Stimulated activated naive B cell treated with anti-CD40 and anti-IgM and Interleukin-4, amounts not matched to agents 10 μg/mL and 1 μg/mL and 100 μg/mL, for 72 hours (primary cell): Measurements from ENCODE around the gene PRPS1.
"Not testable (repeated sequence)": the region's sequence is repeated elsewhere in the genome, so short reads cannot be mapped to it uniquely, and the experiment has no call there.

Experiments
- ATAC-seq, 2 donors: fragments of 150-1000 bp; cut with Tn5 transposase; replicated peaks; 2 replicates each; pipeline ENCODE4 v1.10.0; 2021; ENCODE audit warnings: moderate library complexity in 1 of 2
- DNase-seq: peaks from one replicate; pipeline ENCODE4 v3.0.0; 2021
- H3K27ac Mint-ChIP-seq: one replicate; pipeline ENCODE4 v1.8.0; 2022; ENCODE audit warnings: mild to moderate bottlenecking, mixed read lengths
- H3K27me3 Mint-ChIP-seq, 2 donors: one replicate each; pipeline ENCODE4 v1.8.0; 2022; ENCODE audit warnings: mixed read lengths in 2 of 2
- H3K36me3 Mint-ChIP-seq, 2 donors: one replicate each; pipeline ENCODE4 v1.8.0; 2022; ENCODE audit warnings: mixed read lengths in 2 of 2, mild to moderate bottlenecking in 1 of 2
- H3K4me1 Mint-ChIP-seq, 2 donors: one replicate each; pipeline ENCODE4 v1.8.0; 2022; ENCODE audit warnings: mixed read lengths in 2 of 2, mild to moderate bottlenecking in 1 of 2
- H3K4me3 Mint-ChIP-seq, 2 donors: one replicate each; pipeline ENCODE4 v1.8.0; 2022; ENCODE audit warnings: mild to moderate bottlenecking in 2 of 2, mixed read lengths in 2 of 2, moderate library complexity in 1 of 2
- H3K9me3 Mint-ChIP-seq, 2 donors: one replicate each; pipeline ENCODE4 v1.8.0; 2022; ENCODE audit warnings: mixed read lengths in 2 of 2, mild to moderate bottlenecking in 1 of 2

The PRPS1 gene

DNA sequence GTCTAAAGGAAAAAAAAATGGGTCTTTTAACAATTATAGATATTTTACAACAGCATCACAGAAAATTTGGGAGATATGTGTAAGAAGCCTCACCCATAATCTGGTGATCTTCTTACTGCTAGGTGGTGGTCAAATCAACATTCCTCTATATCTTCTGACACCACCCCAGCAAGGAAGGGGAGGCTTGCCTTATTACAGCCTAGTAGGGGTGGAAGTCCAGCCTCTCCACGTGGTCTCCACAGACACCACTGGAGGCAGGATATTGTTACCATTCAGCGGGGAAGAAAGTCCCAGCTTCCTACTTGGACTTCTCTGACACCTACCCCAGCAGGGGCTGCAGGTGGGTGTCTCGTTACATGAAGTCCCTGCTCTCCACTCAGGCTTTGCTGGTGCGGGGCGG, 28.7 kb downstream of the PRPS1 start:
- Mint-ChIP-seq H3K27ac (no peak overlapping the region), H3K4me1 (peaks cover 0 to 20% of the 10 kb centered on the region in 2 donors), H3K27me3 (no peaks in the 10 kb centered on the region), H3K9me3 (no peaks in the 10 kb centered on the region), H3K4me3 (no peak overlapping the region), H3K36me3 (peaks cover 0 to 3% of the 10 kb centered on the region in 2 donors)
- DNase-seq (no peak), ATAC-seq (no peak)

DNA sequence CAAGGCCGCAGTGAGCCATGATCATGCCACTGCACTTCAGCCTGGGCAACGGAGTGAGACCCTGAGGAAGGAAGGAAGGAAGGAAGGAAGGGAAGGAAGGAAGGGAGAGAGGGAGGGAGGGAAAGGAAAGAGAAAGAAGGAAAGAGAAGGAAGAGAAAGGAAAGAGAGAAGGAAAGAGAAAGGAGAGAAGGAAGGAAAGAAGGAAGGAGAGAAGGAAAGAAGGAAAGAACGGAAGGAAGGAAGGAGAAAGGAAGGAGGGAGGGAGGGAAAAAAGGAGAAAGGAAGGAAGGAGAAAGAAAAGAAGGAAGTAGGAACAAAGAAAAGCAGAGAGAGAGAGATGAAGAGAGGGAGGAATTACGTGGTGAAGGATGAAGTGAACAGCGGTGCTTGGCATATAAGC, 30.4 kb downstream of the PRPS1 start:
- H3K27ac Mint-ChIP-seq = peak overlapping the region; percentile 15
- ATAC-seq = no peak
- peaks cover 0 to 19% of the 10 kb centered on the region in 2 donors for H3K4me1 Mint-ChIP-seq

DNA sequence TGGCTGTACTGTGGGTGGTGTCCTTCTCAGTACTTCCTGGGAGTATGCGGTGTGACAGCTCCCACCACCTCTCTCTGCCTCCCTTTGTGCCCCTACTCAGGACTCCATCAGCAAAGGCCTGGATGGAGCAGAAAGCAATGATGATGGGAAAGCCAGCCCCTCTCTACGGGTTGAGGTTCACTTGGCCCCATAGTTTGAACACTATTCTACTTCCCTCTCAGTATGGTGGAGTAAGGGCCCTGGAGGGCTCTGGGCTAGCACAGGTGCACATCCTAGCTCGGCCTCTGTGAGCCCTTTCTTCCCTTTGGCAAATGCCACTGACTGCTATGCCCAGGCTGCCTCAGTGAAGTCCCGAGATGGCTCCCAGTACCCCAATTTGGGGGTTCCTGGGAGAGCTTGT, 31.0 kb downstream of the PRPS1 start:
- DNase-seq = no peak

More for the DNA sequence above, 30.4 kb downstream of the PRPS1 start:
- H3K27me3 Mint-ChIP-seq = no peaks in the 10 kb centered on the region
- H3K4me3 Mint-ChIP-seq = no peak overlapping the region
- DNase-seq = no peak
- peaks cover 0 to 3% of the 10 kb centered on the region in 2 donors for H3K36me3 Mint-ChIP-seq
- no peaks in the 10 kb centered on the region for H3K9me3 Mint-ChIP-seq

DNA sequence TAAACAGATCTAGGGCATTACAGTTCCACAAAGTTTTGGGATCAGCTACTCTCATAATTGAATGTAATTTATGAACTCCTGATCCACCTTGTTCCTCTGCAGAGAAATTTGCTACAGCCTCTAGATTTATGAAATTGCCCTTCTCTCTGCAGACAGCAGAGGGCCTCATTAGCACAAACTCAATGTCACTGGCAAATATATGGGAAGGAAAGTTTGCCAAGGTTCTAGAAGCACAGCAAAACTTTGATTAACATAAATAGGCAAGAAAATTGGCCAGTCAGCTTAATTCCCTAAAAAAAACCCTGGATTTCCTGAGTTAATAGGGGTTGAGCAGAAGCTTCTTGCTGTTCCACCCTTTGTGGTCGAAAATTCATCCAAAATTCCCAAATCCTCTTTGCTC, 31.5 kb downstream of the PRPS1 start:
- Mint-ChIP-seq H3K4me1 (peaks cover 0 to 16% of the 10 kb centered on the region in 2 donors), H3K9me3 (no peaks in the 10 kb centered on the region), H3K27me3 (no peaks in the 10 kb centered on the region), H3K4me3 (no peak overlapping the region), H3K27ac (no peak overlapping the region), H3K36me3 (peaks cover 0 to 3% of the 10 kb centered on the region in 2 donors)
- DNase-seq (no peak), ATAC-seq (peak in 1 of 2 donors; percentile 57)

More for the DNA sequence above, 31.0 kb downstream of the PRPS1 start:
- Mint-ChIP-seq H3K27ac (no peak overlapping the region), H3K36me3 (peaks cover 0 to 3% of the 10 kb centered on the region in 2 donors), H3K4me3 (no peak overlapping the region), H3K9me3 (no peaks in the 10 kb centered on the region), H3K4me1 (peaks cover 0 to 19% of the 10 kb centered on the region in 2 donors), H3K27me3 (no peaks in the 10 kb centered on the region)
- ATAC-seq = no peak

DNA sequence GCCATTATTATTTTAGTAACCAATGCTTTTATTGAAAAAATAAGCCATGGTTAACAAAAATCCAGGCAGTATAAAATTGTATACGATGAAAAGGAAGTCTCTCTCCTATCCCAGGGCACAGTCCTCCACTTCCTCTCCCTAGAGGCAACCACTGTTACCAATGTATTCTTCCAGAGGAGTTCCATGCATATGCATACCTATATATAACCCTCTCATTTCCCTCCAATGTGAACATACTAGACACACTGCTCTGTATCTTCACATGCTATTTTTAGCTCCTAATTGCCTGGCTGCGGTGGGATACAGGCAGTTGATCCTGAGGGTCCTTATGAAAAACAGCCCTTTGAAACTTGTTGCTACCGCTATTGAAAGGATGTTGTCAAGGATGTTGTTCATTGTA, 33.8 kb downstream of the PRPS1 start:
- no peaks in the 10 kb centered on the region for H3K27me3 Mint-ChIP-seq
- ATAC-seq (no peak), DNase-seq (no peak)
- no peaks in the 10 kb centered on the region for H3K9me3 Mint-ChIP-seq
- peaks cover 2 to 7% of the 10 kb centered on the region in 2 donors for H3K36me3 Mint-ChIP-seq
- no peak overlapping the region for H3K4me3 Mint-ChIP-seq
- no peak overlapping the region for H3K27ac Mint-ChIP-seq
- H3K4me1 Mint-ChIP-seq = peaks cover 3 to 5% of the 10 kb centered on the region in 2 donors

DNA sequence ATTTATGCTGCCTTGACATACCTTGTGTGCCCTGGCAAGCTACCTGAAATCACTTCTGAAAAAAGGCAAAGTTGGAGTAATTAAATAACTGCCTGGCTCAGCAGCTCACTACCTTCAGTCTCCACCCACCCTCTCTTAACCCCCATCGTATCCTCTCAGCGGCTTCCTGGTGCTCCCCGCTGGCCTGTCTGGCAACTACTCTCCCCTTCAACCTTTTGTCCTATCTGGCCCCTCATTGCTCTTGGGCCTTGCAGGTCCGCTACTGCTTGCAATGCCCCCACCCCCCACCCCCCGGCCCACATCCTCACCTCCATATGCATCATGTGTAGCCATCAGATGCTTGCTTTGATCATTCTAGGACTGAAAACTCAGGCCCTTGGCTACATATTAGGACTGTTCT, 34.5 kb downstream of the PRPS1 start:
- Mint-ChIP-seq H3K27ac (no peak overlapping the region), H3K9me3 (peaks cover 0 to 4% of the 10 kb centered on the region in 2 donors), H3K4me3 (no peak overlapping the region), H3K27me3 (peaks cover 0 to 5% of the 10 kb centered on the region in 2 donors), H3K36me3 (peaks cover 2 to 13% of the 10 kb centered on the region in 2 donors), H3K4me1 (peaks cover 5 to 8% of the 10 kb centered on the region in 2 donors)
- DNase-seq (no peak), ATAC-seq (no peak)

DNA sequence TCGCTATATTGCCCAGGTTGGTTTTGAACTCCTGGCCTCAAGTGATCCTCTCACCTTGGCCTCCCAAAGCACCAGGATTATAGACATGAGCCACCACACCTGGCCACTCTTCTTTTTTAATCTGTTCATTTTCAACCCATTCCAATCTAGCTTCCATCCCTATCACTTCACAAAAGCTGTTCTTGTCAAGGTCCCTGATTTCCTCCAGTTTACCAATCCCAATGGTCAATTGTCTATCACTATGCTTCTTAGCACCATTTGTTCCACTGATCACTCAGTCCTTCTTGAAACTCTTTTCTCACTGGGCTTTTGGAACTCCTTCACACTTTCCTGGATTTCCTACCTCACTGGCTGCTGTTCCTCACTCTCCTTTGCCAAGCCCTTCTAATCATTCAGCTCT, 38.6 kb downstream of the PRPS1 start:
- no peak overlapping the region for H3K27ac Mint-ChIP-seq

DNA sequence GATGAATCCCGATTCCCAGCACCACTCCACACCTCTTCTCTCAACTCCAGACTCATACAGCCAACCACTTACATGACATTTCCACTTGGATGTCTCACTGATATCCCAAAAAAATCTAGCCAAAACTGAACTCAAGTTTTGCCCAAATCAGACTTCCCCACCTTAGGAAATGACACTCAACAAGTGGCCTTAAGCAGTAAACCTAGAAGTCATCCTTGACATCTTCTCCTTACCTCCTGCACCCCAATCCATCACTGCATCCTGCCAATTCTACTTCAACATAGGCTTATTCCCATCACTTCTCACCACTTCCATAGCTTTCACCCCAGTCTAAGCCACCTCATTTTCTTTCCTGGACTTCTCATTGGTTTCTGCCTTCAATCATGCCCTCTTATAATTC, 39.1 kb downstream of the PRPS1 start:
- no peak overlapping the region for H3K4me3 Mint-ChIP-seq
- DNase-seq = no peak
- no peak overlapping the region for H3K27ac Mint-ChIP-seq
- peaks cover 0 to 5% of the 10 kb centered on the region in 2 donors for H3K27me3 Mint-ChIP-seq
- H3K9me3 Mint-ChIP-seq = peaks cover 0 to 4% of the 10 kb centered on the region in 2 donors
- peaks cover 5 to 9% of the 10 kb centered on the region in 2 donors for H3K4me1 Mint-ChIP-seq
- no peak for ATAC-seq
- H3K36me3 Mint-ChIP-seq = peaks cover 2 to 13% of the 10 kb centered on the region in 2 donors

More for the DNA sequence above, 38.6 kb downstream of the PRPS1 start:
- Mint-ChIP-seq H3K4me3 (no peak overlapping the region), H3K36me3 (peaks cover 2 to 13% of the 10 kb centered on the region in 2 donors), H3K27me3 (peaks cover 0 to 5% of the 10 kb centered on the region in 2 donors), H3K9me3 (peaks cover 0 to 4% of the 10 kb centered on the region in 2 donors), H3K4me1 (peaks cover 5 to 9% of the 10 kb centered on the region in 2 donors)
- no peak for ATAC-seq
- no peak for DNase-seq

DNA sequence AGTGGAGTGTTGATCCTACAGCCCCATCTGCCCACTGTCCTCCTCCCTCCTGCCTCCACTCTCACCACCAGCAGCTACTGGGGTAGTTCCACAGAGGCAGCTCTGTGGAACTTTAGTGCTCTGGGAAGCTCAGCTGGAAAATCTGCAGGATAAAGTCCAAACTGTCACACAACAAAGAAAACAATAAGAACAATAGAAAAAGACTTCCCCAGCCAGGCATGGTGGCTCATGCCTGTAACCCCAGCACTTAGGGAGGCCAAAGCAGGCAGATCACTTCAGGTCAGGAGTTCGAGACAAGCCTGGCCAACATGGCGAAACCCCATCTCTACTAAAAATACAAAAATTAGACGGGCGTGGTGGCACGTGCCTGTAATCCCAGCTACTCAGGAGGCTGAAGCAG, 40.4 kb downstream of the PRPS1 start:
- H3K9me3 Mint-ChIP-seq, ATAC-seq, DNase-seq, H3K27me3 Mint-ChIP-seq, H3K4me3 Mint-ChIP-seq: not testable (repeated sequence)
- H3K27ac Mint-ChIP-seq = peak overlapping the region; percentile 14
- H3K36me3 Mint-ChIP-seq = peaks cover 2 to 13% of the 10 kb centered on the region in 2 donors
- peaks cover 16% of the 10 kb centered on the region in 2 donors for H3K4me1 Mint-ChIP-seq

DNA sequence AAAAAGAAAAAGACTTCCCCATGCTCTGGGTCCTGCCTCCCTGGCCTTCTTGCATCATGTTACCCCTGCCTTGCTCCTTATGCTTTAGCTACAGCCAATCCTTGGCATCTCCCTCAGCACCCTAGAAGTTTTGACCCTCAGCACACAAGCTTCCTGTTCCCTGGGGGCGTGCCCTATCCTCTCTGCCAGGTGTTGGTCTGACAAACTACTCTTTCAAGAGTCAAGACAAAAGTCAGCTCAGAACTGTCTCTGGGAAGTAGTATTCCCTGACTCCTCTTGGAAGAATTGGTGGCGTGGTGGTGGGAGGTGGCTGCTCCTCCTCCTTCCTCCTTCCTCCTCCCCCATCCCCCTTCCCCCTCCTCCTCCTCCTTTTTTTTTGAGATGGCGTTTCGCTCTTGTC, 41.0 kb downstream of the PRPS1 start:
- H3K4me1 Mint-ChIP-seq = peaks cover 17 to 19% of the 10 kb centered on the region in 2 donors
- peaks cover 0 to 4% of the 10 kb centered on the region in 2 donors for H3K9me3 Mint-ChIP-seq
- peaks cover 0 to 5% of the 10 kb centered on the region in 2 donors for H3K27me3 Mint-ChIP-seq
- ATAC-seq (no peak), DNase-seq (no peak)
- H3K36me3 Mint-ChIP-seq = peaks cover 2 to 13% of the 10 kb centered on the region in 2 donors
- no peak overlapping the region for H3K27ac Mint-ChIP-seq
- H3K4me3 Mint-ChIP-seq = no peak overlapping the region

DNA sequence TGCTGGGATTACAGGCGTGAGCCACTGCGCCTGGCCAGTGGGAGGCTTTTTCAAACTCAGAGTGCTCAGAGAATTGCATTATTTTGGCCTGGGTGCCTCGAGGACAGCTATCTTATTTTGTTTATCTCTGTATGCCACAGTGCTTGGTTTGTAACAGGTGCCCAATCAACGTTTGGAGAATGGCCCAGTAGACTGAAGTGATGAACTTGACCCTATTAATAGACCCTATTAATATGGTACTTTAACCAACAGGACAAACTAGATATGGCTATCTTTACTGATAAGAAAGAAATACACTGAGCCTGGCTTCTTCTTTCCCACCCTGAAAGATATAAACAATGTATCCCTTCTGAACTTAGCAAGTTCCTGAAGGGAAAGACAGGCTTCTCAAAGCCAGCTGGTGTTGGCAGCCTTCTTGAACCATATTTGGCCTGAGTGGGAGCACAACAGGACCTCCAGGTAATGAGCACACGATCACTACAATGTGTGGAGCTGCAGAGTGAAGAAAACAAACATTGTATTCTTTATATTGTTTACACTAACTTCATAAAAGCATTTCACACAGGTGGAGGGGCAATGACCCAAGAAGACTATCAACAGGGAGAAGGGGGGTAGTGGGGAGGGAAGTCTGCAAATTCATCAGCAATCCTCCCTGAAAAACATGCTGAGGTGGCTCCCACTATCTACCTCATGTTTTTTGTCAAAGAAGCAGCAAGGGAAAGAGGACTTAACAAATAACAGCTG, 41.7 kb downstream of the PRPS1 start:
- H3K9me3 Mint-ChIP-seq = peaks cover 0 to 4% of the 10 kb centered on the region in 2 donors
- DNase-seq = no peak
- H3K4me1 Mint-ChIP-seq = peaks cover 24 to 27% of the 10 kb centered on the region in 2 donors
- H3K27me3 Mint-ChIP-seq = peaks cover 0 to 5% of the 10 kb centered on the region in 2 donors
- peaks cover 5 to 13% of the 10 kb centered on the region in 2 donors for H3K36me3 Mint-ChIP-seq
- no peak overlapping the region for H3K27ac Mint-ChIP-seq
- no peak overlapping the region for H3K4me3 Mint-ChIP-seq
- ATAC-seq = no peak

DNA sequence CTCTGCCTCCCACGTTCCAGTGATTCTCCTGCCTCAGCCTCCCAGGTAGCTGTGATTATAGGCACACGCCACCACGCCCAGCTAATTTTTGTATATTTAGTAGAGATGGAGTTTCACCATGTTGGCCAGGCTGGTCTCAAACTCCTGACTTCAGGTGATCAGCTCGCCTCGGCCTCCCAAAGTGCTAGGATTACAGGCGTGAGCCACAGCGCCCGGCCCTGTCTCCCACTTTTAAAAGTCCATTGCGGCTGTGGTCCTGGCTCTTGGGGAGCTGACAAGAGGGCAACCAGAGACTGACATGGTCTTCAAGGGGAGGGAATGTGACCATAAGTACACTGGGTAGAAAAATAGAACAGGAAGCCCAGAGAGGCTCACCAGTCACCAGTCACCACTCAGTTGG, 42.9 kb downstream of the PRPS1 start:
- H3K4me3 Mint-ChIP-seq, ATAC-seq, DNase-seq, H3K27ac Mint-ChIP-seq, H3K27me3 Mint-ChIP-seq, H3K9me3 Mint-ChIP-seq: not testable (repeated sequence)
- Mint-ChIP-seq H3K36me3 (peaks cover 7 to 12% of the 10 kb centered on the region in 2 donors), H3K4me1 (peaks cover 25 to 37% of the 10 kb centered on the region in 2 donors)

DNA sequence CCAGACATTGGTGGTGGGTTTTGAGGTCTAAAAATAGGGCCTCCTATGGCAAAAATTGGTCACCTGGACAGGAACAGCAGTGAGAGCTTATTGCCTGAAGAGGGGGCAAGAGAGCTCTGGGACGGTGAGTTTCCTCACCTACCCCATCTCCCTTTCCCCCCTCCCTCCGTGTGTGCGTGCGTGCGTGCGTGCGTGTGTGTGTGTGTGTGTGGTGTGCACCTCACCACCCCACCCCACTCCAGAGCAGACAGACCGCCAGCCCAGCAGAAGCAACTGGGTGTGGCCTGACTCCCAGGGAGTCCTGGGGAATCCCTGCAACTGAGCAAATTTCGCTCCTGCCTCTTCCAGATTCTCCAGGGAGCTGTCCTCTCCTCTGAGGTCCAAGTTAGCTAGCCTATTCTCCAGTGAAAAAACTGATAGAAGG, 44.7 kb downstream of the PRPS1 start:
- Mint-ChIP-seq H3K27me3 (no peaks in the 10 kb centered on the region), H3K4me3 (peak overlapping the region; percentile 7 to 37), H3K9me3 (no peaks in the 10 kb centered on the region), H3K27ac (peak overlapping the region; percentile 89), H3K4me1 (peaks cover 17 to 46% of the 10 kb centered on the region in 2 donors), H3K36me3 (peaks cover 0 to 5% of the 10 kb centered on the region in 2 donors)
- ATAC-seq (peak; percentile 36 to 49), DNase-seq (peak; percentile 52)

DNA sequence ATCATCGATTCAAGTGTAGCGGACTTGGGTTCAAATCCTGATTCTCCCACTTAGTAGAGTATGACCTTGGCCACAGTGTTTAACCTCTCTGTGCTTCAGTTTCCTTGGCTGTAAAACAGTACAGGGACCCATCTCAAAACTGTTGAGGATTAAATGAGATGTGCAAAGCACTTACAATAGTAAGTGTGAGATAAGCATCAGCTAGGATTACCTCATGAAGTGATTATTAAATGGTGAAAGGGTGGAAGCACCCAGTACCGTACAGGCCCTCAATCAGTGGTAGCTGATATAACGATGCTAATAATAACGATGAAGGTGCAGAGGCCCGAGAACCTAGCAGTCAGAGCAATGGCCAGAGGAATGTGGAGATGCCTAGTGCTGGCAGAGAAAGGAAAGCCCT, 45.1 kb downstream of the PRPS1 start:
- ATAC-seq (peak; percentile 7 to 15), DNase-seq (no peak)
- Mint-ChIP-seq H3K27me3 (no peaks in the 10 kb centered on the region), H3K27ac (peak overlapping the region; percentile 89), H3K36me3 (peaks cover 0 to 5% of the 10 kb centered on the region in 2 donors), H3K9me3 (no peaks in the 10 kb centered on the region), H3K4me3 (peak overlapping the region; percentile 39 to 69), H3K4me1 (peaks cover 19 to 51% of the 10 kb centered on the region in 2 donors)

DNA sequence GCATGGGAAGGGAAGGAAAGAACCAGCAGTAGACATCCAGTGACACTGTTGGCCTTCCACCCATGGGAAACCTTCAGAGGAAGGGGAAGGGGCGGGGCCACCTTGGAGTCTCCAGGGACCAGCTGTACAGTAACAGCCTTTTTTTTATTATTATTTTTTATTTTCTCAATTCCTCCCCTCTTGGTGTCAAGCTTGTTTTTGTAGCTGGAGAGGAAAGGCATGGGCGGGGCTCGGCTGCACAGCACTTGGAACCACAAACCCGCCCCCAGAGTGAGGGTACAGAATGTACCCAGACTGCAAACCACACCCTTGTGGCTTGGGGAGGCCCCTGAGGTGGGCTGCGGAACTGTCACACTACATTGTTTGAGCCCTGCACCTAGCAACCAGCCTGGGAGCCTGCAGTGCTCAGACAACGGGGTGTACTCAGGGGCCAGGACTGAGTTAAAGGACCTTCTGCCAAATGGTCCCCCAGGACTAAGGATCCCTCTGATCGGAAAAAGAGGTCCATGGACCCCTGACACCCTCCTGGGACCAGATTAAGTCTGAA, 45.7 kb downstream of the PRPS1 start:
- Mint-ChIP-seq H3K27me3 (no peaks in the 10 kb centered on the region), H3K36me3 (peaks cover 0 to 5% of the 10 kb centered on the region in 2 donors), H3K27ac (peak overlapping the region; percentile 79), H3K4me1 (peaks cover 18 to 56% of the 10 kb centered on the region in 2 donors), H3K9me3 (no peaks in the 10 kb centered on the region), H3K4me3 (peak overlapping the region; percentile 86 to 91)
- peak; percentile 87 to 89 for ATAC-seq
- peak; percentile 88 for DNase-seq
